ENCODE measurements around the gene GABRG3. TPM values are rescaled to one million over a fixed set of nuclear protein-coding genes. Genes with fewer than 3 reads are reported as not detected.

Gene GABRG3
- total and polyA plus RNA-seq, 2 experiments from 2014 or later = 0.10 to 1.4 TPM

GRCh38 chr15:27422997-27423396 lies 452.0 kb downstream of the GABRG3 start (continued):
- no peak for TF ChIP-seq CTCF (conservative IDR thresholded peaks at IDR 0.05; ENCODE audit: low read depth in 2 of 2)

GRCh38 chr15:27426805-27427204 lies 455.8 kb downstream of the GABRG3 start:
- Mint-ChIP-seq H3K4me3 (no peak overlapping the region), H3K27ac (no peak overlapping the region), H3K36me3 (ENCODE audit: low read depth) (peaks cover 7% of the 10 kb centered on the region; the same call in 2 of the 3 replicates), H3K27me3 (ENCODE audit: insufficient read depth, low read depth, poor library complexity) (no peaks in the 10 kb centered on the region), H3K9me3 (peaks cover 12% of the 10 kb centered on the region), H3K4me1 (no peaks in the 10 kb centered on the region)
- H3K4me2 ChIP-seq = no peak overlapping the region
- H3K36me3 ChIP-seq (ENCODE audit: insufficient read depth) = peaks cover 7% of the 10 kb centered on the region
- no peaks in the 10 kb centered on the region for H3F3A ChIP-seq (replicated peaks; ENCODE audit: low read depth)
- H3K9me2 ChIP-seq (ENCODE audit: insufficient read depth) = no peaks in the 10 kb centered on the region
- no peak overlapping the region for H3K27ac ChIP-seq (ENCODE audit: low read depth)
- ATAC-seq (no peak), DNase-seq (ENCODE audit: low spot score) (no peak)
- no peaks in the 10 kb centered on the region for H3K4me1 ChIP-seq (ENCODE audit: insufficient read depth)
- no peaks in the 10 kb centered on the region for H4K20me1 ChIP-seq (replicated peaks; ENCODE audit: insufficient read depth)
- no peaks in the 10 kb centered on the region for H3K27me3 ChIP-seq (ENCODE audit: insufficient read depth)
- H2AFZ ChIP-seq = no peak overlapping the region
- H3K4me3 ChIP-seq = no peak overlapping the region
- no peaks in the 10 kb centered on the region for H3K79me2 ChIP-seq (replicated peaks; ENCODE audit: insufficient read depth)
- TF ChIP-seq POLR2AphosphoS5 (IDR thresholded peaks at IDR 0.05; ENCODE audit: low read depth) (no peak), ZNF462 (CRISPR knock-in tag; IDR thresholded peaks at IDR 0.05) (no peak), JUNB (IDR thresholded peaks at IDR 0.05; ENCODE audit: unreplicated experiment) (no peak), CREB1 (CRISPR knock-in tag; IDR thresholded peaks at IDR 0.05; ENCODE audit: low read depth) (no peak), STAT1 (IDR thresholded peaks at IDR 0.05; ENCODE audit: unreplicated experiment) (no peak), EZH2 (IDR thresholded peaks at IDR 0.05; ENCODE audit: low read depth, unreplicated experiment) (no peak), ETS1 (IDR thresholded peaks at IDR 0.05) (no peak), ZNF331 (CRISPR knock-in tag; IDR thresholded peaks at IDR 0.05; ENCODE audit: low read depth) (no peak), NANOG (IDR thresholded peaks at IDR 0.05; ENCODE audit: borderline replicate concordance) (no peak), EZH2phosphoT487 (IDR thresholded peaks at IDR 0.05; ENCODE audit: unreplicated experiment) (no peak), CTCF (conservative IDR thresholded peaks at IDR 0.05; ENCODE audit: low read depth in 2 of 2) (no peak), ZNF114 (CRISPR knock-in tag; IDR thresholded peaks at IDR 0.05) (no peak)

All from GM23338 (cell line).